ENCODE results near the gene PARN.

PARN gene

DNA sequence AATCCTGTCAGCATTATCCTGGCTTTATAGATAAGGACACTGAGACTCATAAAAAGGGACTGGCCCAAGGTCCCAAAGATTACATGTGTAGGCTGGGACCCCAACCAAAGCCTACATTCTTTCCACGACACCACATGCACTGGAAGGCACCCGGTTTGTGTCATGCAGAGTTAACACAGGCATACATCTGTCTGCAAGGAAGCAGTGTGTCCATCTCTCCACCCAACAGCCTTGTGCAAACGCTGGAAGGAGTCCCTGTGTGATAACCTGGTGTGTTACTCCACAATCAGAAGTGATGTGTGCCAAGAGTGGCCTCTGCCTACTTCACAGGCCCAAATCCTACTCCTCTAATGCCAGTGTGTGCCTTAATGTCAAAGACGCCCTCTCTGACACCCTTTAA, 139.8 kb downstream of the PARN start:
- TF ChIP-seq, protein P1, sequence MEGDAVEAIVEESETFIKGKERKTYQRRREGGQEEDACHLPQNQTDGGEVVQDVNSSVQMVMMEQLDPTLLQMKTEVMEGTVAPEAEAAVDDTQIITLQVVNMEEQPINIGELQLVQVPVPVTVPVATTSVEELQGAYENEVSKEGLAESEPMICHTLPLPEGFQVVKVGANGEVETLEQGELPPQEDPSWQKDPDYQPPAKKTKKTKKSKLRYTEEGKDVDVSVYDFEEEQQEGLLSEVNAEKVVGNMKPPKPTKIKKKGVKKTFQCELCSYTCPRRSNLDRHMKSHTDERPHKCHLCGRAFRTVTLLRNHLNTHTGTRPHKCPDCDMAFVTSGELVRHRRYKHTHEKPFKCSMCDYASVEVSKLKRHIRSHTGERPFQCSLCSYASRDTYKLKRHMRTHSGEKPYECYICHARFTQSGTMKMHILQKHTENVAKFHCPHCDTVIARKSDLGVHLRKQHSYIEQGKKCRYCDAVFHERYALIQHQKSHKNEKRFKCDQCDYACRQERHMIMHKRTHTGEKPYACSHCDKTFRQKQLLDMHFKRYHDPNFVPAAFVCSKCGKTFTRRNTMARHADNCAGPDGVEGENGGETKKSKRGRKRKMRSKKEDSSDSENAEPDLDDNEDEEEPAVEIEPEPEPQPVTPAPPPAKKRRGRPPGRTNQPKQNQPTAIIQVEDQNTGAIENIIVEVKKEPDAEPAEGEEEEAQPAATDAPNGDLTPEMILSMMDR (IDR thresholded peaks at IDR 0.05; ENCODE audit: control extremely low read depth, extremely low read depth, low read depth, missing control alignments) = no peak
- DNase-seq (ENCODE audit: extremely low spot score) = no peak
- POLR2A ChIA-PET = no interaction called here
- CTCF ChIA-PET = no interaction called here

DNA sequence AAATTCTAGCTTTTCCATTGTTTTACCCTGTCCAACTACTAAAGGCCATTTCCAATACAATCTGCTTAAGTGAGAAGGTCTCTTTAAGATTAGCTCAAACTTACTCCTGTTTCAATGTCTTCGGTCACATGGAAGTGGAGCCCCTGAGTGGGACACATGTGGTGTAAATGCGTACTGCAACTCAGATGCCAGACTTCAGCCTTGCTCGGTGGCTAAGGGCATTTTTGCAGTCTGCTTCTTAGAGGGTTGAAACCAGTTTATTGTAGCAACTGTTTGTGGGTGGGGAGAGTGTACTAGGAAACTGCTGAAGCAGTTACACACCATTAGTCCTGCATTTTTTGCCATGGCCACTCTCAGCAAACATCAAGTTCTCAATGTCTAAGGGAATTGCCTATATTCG, 140.6 kb downstream of the PARN start:
- ChIA-PET POLR2A (no interaction called here), CTCF (interaction anchor here (1.0 to 2.2 kb wide), 2 partner anchors 9 to 20 kb away, joined by 3 to 10 read pairs; no protein-coding TSS in a partner anchor)
- DNase-seq (ENCODE audit: extremely low spot score) = no peak
- TF ChIP-seq, protein P1 (IDR thresholded peaks at IDR 0.05; ENCODE audit: control extremely low read depth, extremely low read depth, low read depth, missing control alignments) = no peak

- CTCF ChIA-PET = interaction anchor here (0.9 to 3.1 kb wide), 4 partner anchors 11 to 26 kb away, joined by 3 to 10 read pairs (median 5); no protein-coding TSS in a partner anchor
- POLR2A ChIA-PET = no interaction called here
- TF ChIP-seq, protein P1 (IDR thresholded peaks at IDR 0.05; ENCODE audit: control extremely low read depth, extremely low read depth, low read depth, missing control alignments) = no peak
- no peak for DNase-seq (ENCODE audit: extremely low spot score)
These were observed 142.5 kb downstream of the PARN start for GRCh38 chr16:14487579-14487978.

- ChIA-PET CTCF (interaction anchor here (1.1 to 3.1 kb wide), 3 partner anchors 14 to 29 kb away, joined by 3 to 7 read pairs (median 3); no protein-coding TSS in a partner anchor), POLR2A (no interaction called here)
- TF ChIP-seq, protein P1 (IDR thresholded peaks at IDR 0.05; ENCODE audit: control extremely low read depth, extremely low read depth, low read depth, missing control alignments) = no peak
- DNase-seq (ENCODE audit: extremely low spot score) = no peak
These were observed 143.3 kb downstream of the PARN start for GRCh38 chr16:14486520-14487303.

- POLR2A ChIA-PET = no interaction called here
- CTCF ChIA-PET = interaction anchor here (1.1 to 3.1 kb wide), 2 partner anchors 15 to 28 kb away, joined by 3 to 7 read pairs; no protein-coding TSS in a partner anchor
- TF ChIP-seq, protein P1 (IDR thresholded peaks at IDR 0.05; ENCODE audit: control extremely low read depth, extremely low read depth, low read depth, missing control alignments) = no peak
- DNase-seq (ENCODE audit: extremely low spot score) = no peak
These were observed 144.1 kb downstream of the PARN start for GRCh38 chr16:14485811-14486519.

GRCh38 chr16:14485121-14485551, 144.9 kb downstream of the PARN start:
- ChIA-PET CTCF (interaction anchor here (3.1 kb wide), 1 partner anchor 16 kb away, joined by 7 read pairs; no protein-coding TSS in a partner anchor), POLR2A (no interaction called here)
- DNase-seq (ENCODE audit: extremely low spot score) = no peak
- TF ChIP-seq, protein P1 (IDR thresholded peaks at IDR 0.05; ENCODE audit: control extremely low read depth, extremely low read depth, low read depth, missing control alignments) = no peak

Data from GM10248 (cell line).